GM19452 (cell line): ENCODE measurements around the gene TAX1BP3.

Experiments
- ATAC-seq: cut with Tn5 transposase; IDR thresholded peaks from one replicate; pipeline ENCODE4 v1.9.1; 2021; ENCODE audit not compliant: unreplicated experiment

TAX1BP3 gene

DNA sequence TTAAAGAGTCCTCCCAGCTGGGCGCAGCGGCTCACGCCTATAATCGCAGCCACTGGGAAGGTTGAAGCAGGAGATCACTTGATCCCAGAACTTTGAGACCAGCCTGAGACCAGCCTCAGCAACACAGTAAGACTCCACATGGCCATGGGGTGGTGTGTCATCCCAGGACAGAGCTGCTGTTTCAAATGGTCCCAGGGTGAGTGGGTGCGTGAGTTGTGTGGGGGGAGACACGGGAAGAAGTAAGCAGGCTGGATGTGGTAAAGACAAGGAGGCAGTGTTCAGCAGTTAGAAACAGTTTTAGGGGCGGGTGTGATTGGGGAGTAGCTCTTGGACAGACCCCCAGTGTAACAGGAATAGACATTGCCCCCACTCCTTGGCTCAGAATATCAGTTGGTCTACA is 36.1 kb downstream of the TAX1BP3 start:
- no peak for ATAC-seq

DNA sequence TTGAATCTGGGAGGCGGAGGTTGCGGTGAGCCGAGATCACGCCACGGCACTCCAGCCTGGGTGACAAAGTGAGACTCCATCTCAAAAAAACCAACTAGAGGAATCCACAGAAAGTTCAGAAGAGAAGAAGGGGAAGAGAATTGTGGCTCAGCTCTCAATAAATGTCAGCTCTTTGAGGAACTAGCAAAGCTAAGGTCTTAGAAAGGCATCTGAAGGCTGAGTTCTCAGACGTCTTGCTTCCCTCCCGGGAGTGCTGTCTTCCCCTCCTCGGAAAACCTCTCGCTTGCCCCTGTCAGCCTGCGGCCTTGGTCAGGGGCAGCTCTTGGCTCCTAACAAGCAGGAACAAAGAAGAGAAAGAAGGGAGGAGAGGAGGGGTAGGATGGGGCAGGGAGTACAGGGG is 37.6 kb downstream of the TAX1BP3 start:
- no peak for ATAC-seq

DNA sequence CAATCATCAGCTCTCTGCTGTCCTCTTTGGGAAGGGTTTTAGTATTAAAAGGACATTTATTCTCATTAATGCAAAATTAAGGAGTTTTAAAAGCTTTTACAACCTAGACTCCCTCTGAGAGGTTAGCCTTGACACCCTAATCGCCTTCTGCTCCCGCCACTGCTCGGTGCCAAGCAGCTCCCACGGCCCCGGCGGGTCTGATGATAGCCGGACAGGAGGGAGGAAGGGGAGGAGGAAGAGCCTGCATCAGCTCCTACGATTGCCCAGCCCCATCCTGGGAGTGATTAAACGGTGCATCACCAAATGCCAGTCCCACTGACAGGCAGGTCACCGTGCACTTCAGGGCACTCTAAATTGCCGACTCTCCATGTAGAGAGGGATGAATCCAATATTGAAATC is 40.6 kb downstream of the TAX1BP3 start:
- no peak for ATAC-seq

DNA sequence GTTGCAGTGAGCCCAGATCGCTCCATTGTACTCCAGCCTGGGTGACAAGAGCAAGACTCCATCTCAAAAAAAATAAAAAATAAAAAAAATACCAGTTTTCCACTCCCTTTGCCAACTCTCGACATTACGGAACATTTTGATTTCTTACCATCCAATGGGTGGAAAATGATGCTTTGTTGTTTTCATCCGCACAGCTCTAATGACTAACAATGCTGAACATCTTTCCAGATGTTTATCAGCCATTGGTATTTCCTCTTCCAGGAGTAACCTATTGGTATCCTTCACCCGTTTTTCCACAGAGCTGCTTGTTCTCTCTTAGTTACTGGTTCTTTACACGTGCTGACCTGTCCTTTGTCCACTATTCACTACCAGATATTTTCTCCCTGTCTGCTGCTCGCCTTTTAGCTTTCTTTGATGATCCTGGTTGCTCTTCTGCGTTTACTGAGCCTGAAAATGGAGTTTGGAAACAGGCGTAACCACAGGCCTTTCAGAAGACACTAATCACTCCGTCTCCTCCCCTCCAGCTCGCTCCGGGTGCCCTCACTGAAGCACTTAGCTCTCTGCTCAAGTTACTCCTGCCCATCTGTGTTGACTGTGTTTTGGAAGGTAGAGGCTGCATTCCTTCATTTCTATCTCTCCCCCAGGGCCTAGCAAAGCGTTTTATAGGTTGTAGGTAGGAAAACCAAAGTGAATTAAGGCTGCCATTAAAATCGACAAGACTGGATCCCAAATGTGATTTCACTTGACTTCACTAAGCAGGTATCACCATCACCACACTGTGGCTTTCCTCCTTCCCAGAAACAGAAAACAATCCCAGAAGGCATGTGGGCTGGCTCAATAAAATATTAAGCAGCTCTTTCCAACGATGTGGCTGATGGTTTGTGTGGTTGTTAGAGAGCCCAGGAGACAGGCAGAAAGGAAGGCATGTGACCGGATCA is 41.3 kb downstream of the TAX1BP3 start:
- ATAC-seq: no peak

DNA sequence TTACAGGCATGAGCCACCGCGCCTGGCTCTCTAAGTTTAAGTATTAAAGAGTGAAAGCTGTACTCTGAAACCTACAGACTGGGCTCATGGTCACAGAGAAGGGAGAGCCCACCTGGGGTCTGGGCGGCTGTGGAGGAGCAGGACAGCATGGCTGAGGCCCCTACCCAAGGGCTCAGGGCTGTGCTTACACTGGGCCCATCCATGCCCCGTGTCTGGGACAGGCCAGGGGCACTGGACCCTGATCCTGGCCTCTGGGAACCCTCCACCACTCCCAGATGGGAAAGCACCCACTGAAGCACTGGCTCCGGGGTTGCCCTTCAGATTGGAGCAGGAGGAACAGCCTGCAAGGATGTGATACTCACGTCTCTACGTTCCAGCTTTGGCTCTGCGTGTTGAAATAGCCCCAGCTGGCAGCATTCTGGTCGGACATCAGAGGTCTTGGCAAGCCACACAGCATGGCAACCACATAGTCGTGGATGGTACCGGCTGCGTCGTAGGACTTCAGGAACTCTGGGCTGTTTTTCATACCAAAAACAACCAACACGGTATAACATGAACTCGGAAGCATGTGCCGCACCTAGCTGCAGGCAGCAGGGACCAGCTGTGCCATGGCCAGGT is 45.3 kb downstream of the TAX1BP3 start:
- ATAC-seq: no peak

DNA sequence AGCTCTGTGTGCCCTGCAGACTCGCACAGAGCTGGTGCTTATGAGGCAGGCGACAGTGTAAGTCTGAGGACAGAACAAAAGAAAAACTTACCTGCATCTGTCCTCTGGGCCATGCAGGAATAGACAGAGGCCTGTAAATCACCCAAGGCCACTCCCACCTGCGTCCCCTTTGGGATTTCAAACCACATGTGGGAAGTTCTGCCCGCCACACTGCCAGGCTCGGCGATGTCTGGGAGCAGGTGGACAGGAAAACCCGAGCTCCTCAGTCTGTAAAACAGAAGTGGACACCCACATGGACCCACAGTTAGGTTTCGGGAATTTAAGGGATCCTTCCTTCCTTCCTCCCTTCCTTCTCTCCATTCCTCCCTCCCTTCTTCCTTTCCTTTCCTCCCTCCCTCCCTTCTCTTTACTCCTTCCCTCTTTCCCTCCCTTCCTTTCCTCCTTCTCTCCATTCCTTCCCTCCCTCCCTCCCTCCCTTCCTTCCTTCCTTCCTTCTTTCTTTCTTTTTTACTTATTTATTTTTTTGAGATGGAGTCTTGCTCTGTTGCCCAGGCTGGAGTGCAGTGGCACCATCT is 47.1 kb downstream of the TAX1BP3 start:
- no peak for ATAC-seq

DNA sequence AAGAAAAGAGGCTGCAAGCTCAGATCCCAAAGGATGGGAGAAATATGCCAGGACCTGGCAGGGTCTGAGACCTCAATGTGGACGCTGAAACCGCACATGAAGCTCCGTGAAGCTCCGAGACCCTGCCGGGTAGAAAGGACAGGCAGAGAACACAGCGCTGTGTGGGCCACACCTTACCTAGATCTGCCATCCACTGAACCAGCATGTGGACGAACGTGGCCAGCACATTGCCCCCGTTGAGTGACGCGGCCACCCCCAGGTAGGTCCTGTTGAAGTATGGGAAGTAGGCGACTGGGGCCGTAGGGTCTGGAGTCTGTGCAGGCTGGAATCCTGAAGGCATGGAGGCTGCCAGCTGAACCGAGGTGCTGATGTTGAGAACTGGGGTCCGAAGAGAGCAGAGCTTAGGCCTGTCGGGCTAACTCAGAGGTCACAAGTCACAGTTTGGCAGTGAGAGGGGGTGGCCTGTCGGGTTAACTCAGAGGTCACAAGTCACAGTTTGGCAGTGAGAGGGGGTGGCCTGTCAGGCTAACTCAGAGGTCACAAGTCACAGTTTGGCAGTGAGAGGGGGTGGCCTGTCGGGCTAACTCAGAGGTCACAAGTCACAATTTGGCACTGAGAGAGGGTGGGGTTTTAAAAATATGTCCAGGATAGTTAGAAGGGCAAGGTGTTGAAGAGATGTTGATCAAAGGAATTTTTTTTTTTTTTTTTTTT is 53.1 kb downstream of the TAX1BP3 start:
- ATAC-seq: no peak

DNA sequence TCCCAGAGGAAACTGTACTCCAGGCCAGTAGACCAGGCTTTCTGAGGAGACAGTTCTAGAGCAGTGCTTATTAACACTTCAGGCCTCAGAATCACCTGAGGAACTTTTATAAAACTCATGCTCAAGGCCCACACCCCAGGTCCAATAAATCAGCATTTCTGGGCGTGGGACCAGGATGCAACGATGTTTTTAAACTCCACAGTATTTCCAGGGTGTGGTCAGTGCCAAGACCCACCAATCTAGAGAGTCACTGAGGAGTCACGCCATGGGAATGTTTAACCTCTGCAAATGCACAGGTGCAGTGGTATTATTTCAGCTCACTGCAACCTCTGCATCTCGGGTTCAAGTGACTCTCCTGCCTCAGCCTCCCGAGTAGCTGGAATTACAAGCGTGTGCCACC is 55.3 kb downstream of the TAX1BP3 start:
- no peak for ATAC-seq
